Activated CD8-positive, alpha-beta memory T cell treated with anti-CD3 and anti-CD28 coated beads for 48 hours (primary cell): ENCODE measurements around the gene TSPAN12.
A peak's percentile ranks its signal among the peaks of the same experiment; 100 is the strongest.
"Not testable (repeated sequence)": the region's sequence is repeated elsewhere in the genome, so short reads cannot be mapped to it uniquely, and the experiment has no call there.

ENCODE experiments used
- DNase-seq, 3 experiments: peaks; one replicate each; pipeline ENCODE4 v3.0.0-alpha.2; 2020; ENCODE audit warnings: low read depth in 2 of 3, low spot score in 2 of 3

Gene TSPAN12

GRCh38 chr7:120857588-120858573, at the start of gene TSPAN12:
TSPAN12 (minus strand) TSS chr7:120858144; CDS start chr7:120856763, 1,381 bp downstream.
- peak in 2 of 3 experiments; percentile 11 to 18 for DNase-seq

GRCh38 chr7:120898715-120899499, 41.0 kb upstream of the TSPAN12 start:
- DNase-seq: no peak

GRCh38 chr7:120895253-120895652, 37.3 kb upstream of the TSPAN12 start:
- not testable (repeated sequence) for DNase-seq

GRCh38 chr7:120885602-120886001, 27.7 kb upstream of the TSPAN12 start:
- DNase-seq: not testable (repeated sequence)

DNA sequence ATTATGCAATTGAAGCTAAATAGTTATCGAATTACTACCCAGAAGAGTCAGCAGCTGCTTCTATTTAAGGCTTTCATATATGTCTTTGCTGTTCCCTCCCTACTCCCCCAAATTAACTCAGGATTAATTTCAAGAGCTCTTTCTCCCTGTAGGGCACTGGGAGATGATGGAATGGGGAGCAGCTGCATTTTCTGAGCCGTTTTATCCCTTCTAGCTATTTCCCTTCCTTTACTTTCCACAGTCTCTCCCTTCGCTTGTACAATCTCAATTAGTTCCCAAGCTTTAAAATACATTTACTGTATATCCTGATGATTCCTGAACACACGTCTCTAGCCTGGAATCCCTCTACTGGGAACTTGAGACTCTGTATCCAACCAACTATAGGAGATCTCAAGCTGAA, 19.8 kb upstream of the TSPAN12 start:
- DNase-seq: no peak

GRCh38 chr7:120876922-120877321, 19.0 kb upstream of the TSPAN12 start:
- no peak for DNase-seq

- no peak for DNase-seq
Measured at GRCh38 chr7:120874722-120875121, 16.8 kb upstream of the TSPAN12 start.

DNA sequence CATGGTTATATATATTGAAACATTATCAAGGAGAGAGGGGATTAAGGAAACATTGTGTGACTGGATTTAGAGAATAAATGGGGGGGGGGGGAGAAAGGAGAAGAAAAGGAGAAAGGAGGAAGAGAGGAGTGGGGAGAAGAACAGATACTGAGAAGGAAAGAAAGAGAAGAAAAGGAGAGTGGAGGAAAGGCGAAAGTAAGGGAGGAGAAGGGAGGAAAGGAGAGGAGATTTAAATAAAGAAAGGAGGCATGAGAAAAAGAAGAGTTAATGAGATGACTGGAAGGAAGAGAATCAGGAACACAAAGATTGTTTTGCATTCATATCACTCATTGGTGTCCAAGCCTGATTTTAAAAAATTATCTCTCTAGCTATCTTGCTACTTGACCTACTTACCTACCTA, 16.1 kb upstream of the TSPAN12 start:
- DNase-seq: no peak

DNA sequence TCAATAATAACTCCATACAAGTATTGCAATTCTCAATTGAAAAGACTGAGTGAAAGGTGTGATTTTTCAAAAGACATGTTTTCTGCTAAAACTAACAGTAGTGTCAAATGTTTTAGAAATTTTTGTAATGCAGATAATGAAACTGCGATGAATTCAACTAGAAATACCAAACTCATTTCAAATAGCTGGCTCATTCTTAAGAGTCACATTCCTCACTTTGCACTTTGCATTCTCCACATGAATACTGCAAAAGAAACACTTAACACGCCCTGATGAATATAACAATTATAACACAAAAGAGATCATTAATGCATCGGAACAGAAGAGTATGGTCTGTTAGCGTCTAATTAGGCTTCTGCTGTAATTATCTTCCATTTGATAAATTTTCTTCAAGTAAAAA, 15.5 kb upstream of the TSPAN12 start:
- DNase-seq: no peak

DNA sequence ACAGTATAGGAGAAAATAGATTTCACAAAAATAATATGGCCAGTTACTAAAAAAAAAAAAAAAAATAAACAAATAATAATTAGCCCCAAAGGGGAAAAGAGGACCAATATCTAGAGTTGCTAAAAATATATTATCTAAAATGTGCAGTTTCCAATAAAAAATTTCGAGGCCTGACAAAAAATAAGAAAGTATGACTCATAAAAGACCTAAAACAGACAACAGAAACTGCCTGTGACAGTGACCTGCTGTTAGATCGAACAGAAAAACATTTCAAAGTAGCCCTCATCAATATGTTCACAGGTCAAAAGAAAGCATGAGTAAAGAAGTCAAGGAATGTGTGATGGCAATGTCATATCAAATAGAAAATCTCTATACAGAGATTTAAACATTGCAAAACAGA, 11.8 kb upstream of the TSPAN12 start:
- no peak for DNase-seq

- DNase-seq: no peak
Measured at GRCh38 chr7:120867932-120868331, 10.0 kb upstream of the TSPAN12 start.

- DNase-seq: no peak
Measured at GRCh38 chr7:120865191-120865981, 7.4 kb upstream of the TSPAN12 start.

DNA sequence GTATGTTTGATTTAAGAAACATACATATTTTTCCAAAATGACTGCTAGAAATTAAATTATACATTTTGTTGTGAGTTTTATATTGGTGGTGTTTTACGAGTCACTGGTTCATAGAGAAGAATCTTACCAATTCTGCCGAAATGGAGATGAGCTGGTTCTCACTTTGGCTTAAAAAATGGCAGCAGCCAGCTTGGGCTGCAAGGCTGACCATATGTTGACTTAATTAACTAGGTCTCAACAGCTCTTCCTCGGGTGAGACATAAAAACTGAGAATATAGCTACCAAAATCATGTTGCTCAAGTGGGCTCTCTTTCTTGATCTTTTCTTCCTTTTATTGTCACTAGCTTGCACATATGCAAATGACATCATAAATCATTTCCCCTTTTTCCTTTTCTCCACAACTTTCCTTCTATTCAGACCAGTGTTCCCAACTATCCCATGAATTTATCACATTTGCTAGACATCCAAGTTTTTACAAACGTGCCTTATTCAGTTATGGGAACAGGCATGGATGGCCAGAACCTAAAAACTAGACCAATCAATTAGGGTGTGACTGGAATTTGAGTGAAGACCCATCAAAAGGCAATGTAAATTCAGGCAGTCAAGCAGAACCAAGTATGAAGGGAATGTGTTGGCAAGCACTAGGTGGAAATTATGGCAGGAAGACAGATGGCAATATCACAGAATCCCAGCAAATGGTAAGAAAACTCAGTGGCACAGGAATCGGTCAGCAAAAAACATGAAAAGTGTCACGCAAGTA, 6.4 kb upstream of the TSPAN12 start:
- DNase-seq: no peak

- no peak for DNase-seq
Measured at GRCh38 chr7:120862987-120863590, 5.1 kb upstream of the TSPAN12 start.

DNA sequence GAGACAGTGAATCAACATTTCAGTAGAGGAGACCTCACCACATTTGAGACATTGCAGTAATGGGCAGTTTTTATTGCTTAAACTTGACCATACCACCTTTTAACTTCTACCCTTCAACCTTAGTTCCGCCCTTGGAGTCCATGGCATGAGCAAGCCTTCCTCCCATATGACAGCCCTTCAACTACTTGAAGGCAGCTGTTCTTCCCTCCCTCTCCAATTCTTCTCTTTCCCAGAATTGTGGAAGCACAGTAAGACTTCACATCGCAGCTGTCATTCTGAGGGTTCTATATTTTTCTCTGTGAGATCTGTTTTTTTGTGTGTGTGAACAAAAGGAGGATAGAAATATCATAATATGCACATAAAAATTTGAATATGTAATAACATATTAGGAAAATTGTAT, 2.2 kb upstream of the TSPAN12 start:
- DNase-seq: no peak

DNA sequence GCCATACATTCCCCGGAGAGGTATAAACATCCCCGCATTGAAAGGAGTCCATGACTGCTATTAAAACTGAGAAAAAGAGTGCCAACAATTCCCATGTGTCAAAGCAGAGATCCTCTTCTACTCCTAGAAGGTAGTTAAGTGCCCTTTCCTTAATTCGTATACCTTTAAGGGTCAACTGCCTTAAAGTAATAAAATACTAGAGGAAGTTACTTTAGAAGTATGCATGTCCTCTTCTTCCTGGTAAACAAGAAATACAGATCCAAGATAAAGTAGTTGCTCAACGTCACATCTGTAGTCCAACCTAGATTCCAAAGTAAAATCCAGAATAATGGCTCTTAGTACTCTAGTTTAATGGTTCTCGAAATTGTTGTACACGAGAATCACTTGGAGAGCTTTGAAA, 1.5 kb upstream of the TSPAN12 start:
- no peak for DNase-seq

- peak in 1 of 3 experiments; percentile 1 for DNase-seq
Measured at GRCh38 chr7:120856621-120857352, 1.2 kb downstream of the TSPAN12 start.

DNA sequence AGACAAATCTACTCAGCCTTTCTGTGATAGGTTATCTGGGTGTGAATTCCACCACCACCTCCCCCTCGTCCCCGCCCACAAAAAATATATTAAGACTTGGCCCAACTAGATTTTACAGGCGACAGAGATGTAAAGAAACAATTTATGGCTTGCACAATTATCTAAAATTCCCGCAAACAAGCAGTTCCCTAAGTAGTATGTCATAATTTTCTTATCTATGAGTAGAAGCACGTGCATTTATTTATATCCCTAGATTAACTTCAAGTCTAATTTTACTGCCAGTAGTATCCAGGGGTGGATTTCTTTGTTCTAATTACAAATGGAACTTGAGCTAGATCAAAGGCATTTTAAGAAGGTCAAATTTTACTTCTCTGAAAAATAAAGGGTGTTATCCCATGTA, 1.7 kb downstream of the TSPAN12 start:
- no peak for DNase-seq

DNA sequence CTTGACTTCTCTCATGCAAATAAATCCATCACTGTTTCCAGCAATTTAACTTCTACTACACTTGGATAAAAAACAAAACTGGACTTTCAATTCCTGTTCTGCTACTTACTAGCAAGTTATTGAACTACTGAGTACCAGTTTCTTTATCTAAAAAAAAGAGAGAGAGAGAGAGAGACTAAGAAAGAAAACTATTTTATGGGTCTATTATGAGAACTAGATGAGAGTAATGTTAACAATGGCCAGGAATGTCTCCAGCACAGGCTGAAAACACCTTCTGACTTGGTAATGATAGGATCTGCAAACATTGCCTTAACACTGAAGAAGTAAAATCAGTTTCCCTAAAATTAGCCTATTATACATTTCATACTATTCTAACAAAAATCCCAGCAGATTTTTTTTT, 5.2 kb downstream of the TSPAN12 start:
- DNase-seq: no peak
